Measurements from ENCODE around the gene CXXC5.

DNA sequence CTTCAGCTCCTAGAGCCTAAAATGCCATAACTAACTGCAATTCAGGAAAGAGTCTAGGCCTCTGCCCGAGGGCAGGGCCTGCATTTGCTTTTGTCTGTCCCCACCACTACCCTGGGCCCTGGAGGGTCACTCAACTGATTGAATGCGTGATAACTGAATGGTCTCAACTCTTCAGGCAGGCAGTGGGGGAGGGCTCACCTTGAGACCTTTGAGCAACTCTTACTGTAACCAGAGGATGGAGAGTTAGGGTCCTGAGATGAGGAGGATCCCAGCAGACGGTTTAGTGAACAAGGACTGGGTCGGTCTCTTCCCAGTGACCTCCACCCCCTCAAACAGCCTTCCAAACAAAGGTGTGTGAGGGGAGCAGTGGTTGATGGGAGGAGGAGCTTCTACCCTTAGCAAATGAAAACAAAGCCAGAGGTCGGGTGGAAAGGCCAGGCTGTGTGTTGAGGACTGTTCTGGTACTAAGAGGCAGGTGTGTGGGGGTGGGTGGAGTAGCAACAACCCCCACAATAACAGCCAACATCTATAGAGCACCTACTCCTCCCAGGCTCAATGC, 59.4 kb downstream of the CXXC5 start:
- no peak for TF ChIP-seq EP300 (IDR thresholded peaks at IDR 0.05)
- TF ChIP-seq, protein P1, sequence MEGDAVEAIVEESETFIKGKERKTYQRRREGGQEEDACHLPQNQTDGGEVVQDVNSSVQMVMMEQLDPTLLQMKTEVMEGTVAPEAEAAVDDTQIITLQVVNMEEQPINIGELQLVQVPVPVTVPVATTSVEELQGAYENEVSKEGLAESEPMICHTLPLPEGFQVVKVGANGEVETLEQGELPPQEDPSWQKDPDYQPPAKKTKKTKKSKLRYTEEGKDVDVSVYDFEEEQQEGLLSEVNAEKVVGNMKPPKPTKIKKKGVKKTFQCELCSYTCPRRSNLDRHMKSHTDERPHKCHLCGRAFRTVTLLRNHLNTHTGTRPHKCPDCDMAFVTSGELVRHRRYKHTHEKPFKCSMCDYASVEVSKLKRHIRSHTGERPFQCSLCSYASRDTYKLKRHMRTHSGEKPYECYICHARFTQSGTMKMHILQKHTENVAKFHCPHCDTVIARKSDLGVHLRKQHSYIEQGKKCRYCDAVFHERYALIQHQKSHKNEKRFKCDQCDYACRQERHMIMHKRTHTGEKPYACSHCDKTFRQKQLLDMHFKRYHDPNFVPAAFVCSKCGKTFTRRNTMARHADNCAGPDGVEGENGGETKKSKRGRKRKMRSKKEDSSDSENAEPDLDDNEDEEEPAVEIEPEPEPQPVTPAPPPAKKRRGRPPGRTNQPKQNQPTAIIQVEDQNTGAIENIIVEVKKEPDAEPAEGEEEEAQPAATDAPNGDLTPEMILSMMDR (IDR thresholded peaks at IDR 0.05), result no peak
